ENCODE data around the gene KNCN. TPM values are rescaled to one million over a fixed set of nuclear protein-coding genes. Genes with fewer than 3 reads are reported as not detected.

KNCN gene
- total and polyA plus RNA-seq, 8 donors: not detected

GRCh38 chr1:46571691-46572225 lies 20.3 kb upstream of the KNCN start:
- intact Hi-C loops (cut with DNase I): no loop called here
- FAIRE-seq: no peak
- 90 to 93% methylated on average over 6 of the region's 6 CpGs for WGBS, 2 donors
- Histone ChIP-seq H3K36me3 (peaks cover 0 to 40% (median 1%) of the 10 kb centered on the region in 3 donors), H3K9me3 (no peaks in the 10 kb centered on the region), H3K4me1 (peaks cover 0 to 2% (median 0%) of the 10 kb centered on the region in 3 donors), H3K27ac (no peak overlapping the region), H3K4me3 (no peak overlapping the region), H3K27me3 (no peaks in the 10 kb centered on the region)
- ATAC-seq: no peak
- no peak for TF ChIP-seq CTCF (IDR thresholded peaks at IDR 0.05)
- no peak for DNase-seq

- DNase-seq (no peak), ATAC-seq (no peak), FAIRE-seq (no peak)
- WGBS, 2 donors: 68% methylated on average over 14 of the region's 14 CpGs
- Histone ChIP-seq H3K36me3 (peaks cover 0 to 53% (median 0%) of the 10 kb centered on the region in 3 donors), H3K9me3 (no peaks in the 10 kb centered on the region), H3K27me3 (no peaks in the 10 kb centered on the region), H3K27ac (no peak overlapping the region), H3K4me1 (no peaks in the 10 kb centered on the region), H3K4me3 (no peak overlapping the region)
- intact Hi-C loops (cut with DNase I): no loop called here
- no peak for TF ChIP-seq CTCF (IDR thresholded peaks at IDR 0.05)
Observed at GRCh38 chr1:46569884-46570725, 18.7 kb upstream of the KNCN start.

GRCh38 chr1:46569116-46569515 lies 17.7 kb upstream of the KNCN start:
- no peak overlapping the region for H3K4me3 ChIP-seq
- no peaks in the 10 kb centered on the region for H3K27me3 ChIP-seq
- 76 to 77% methylated on average over 4 of the region's 4 CpGs for WGBS, 2 donors
- TF ChIP-seq CTCF (IDR thresholded peaks at IDR 0.05): no peak
- no peak overlapping the region for H3K27ac ChIP-seq
- DNase-seq: no peak
- no peak for FAIRE-seq
- H3K36me3 ChIP-seq: peaks cover 0 to 55% (median 4%) of the 10 kb centered on the region in 3 donors
- no peaks in the 10 kb centered on the region for H3K9me3 ChIP-seq
- intact Hi-C loops (cut with DNase I): no loop called here
- no peaks in the 10 kb centered on the region for H3K4me1 ChIP-seq
- no peak for ATAC-seq

- no peak for FAIRE-seq
- intact Hi-C loops (cut with DNase I): no loop called here
- DNase-seq: no peak
- TF ChIP-seq CTCF (IDR thresholded peaks at IDR 0.05): no peak
- Histone ChIP-seq H3K9me3 (no peaks in the 10 kb centered on the region), H3K4me3 (no peak overlapping the region), H3K27me3 (no peaks in the 10 kb centered on the region), H3K36me3 (peaks cover 0 to 55% (median 4%) of the 10 kb centered on the region in 3 donors), H3K4me1 (no peaks in the 10 kb centered on the region), H3K27ac (no peak overlapping the region)
- no peak for ATAC-seq
- WGBS, 2 donors: 83 to 87% methylated on average over 6 of the region's 6 CpGs
Observed at GRCh38 chr1:46568461-46568891, 17.0 kb upstream of the KNCN start.

GRCh38 chr1:46563341-46563740 lies 11.9 kb upstream of the KNCN start:
- H3K4me1 ChIP-seq: no peaks in the 10 kb centered on the region
- intact Hi-C loops (cut with DNase I): no loop called here
- H3K4me3 ChIP-seq: no peak overlapping the region
- ATAC-seq (no peak), DNase-seq (no peak), FAIRE-seq (no peak)
- no peak overlapping the region for H3K27ac ChIP-seq
- TF ChIP-seq CTCF (IDR thresholded peaks at IDR 0.05): no peak
- peaks cover 0 to 95% (median 40%) of the 10 kb centered on the region in 3 donors for H3K36me3 ChIP-seq
- WGBS, 2 donors: 82 to 87% methylated on average over 4 of the region's 4 CpGs
- H3K27me3 ChIP-seq: no peaks in the 10 kb centered on the region
- H3K9me3 ChIP-seq: no peaks in the 10 kb centered on the region

Measured in pancreas (tissue), 10 donors.